ENCODE data around the gene PPM1L.

Gene PPM1L

DNA sequence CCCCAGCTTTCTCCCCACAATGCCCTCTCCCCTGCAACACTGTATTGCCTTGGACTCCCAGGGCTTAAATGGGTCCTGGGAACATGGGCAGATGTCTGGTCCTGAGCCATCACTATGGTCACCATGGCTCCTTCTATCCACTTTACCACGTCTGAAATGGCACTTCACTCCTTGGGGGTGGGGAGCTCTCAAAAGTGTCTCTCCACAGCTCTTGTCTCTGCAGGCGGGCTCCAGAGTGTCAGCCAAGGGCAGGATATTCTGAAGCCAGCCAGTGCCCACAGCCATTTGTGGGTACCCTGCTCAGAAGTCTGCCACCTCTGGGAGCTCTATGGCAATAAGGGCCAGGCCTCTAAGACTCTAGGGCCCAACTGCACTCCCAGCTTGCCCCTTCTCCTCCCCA, 163.9 kb downstream of the PPM1L start:
- TF ChIP-seq, protein P1, sequence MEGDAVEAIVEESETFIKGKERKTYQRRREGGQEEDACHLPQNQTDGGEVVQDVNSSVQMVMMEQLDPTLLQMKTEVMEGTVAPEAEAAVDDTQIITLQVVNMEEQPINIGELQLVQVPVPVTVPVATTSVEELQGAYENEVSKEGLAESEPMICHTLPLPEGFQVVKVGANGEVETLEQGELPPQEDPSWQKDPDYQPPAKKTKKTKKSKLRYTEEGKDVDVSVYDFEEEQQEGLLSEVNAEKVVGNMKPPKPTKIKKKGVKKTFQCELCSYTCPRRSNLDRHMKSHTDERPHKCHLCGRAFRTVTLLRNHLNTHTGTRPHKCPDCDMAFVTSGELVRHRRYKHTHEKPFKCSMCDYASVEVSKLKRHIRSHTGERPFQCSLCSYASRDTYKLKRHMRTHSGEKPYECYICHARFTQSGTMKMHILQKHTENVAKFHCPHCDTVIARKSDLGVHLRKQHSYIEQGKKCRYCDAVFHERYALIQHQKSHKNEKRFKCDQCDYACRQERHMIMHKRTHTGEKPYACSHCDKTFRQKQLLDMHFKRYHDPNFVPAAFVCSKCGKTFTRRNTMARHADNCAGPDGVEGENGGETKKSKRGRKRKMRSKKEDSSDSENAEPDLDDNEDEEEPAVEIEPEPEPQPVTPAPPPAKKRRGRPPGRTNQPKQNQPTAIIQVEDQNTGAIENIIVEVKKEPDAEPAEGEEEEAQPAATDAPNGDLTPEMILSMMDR (IDR thresholded peaks at IDR 0.05; ENCODE audit: extremely low read depth, missing control alignments), result no peak
- DNase-seq (ENCODE audit: low spot score), result no peak

GRCh38 chr3:160921020-160921635, 165.1 kb downstream of the PPM1L start:
- DNase-seq (ENCODE audit: low spot score), result peak; percentile 41
- TF ChIP-seq, protein P1 (IDR thresholded peaks at IDR 0.05; ENCODE audit: extremely low read depth, missing control alignments), result peak; percentile 71

GRCh38 chr3:160924776-160925175, 168.7 kb downstream of the PPM1L start:
- TF ChIP-seq, protein P1 (IDR thresholded peaks at IDR 0.05; ENCODE audit: extremely low read depth, missing control alignments), result no peak
- no peak for DNase-seq (ENCODE audit: low spot score)

DNA sequence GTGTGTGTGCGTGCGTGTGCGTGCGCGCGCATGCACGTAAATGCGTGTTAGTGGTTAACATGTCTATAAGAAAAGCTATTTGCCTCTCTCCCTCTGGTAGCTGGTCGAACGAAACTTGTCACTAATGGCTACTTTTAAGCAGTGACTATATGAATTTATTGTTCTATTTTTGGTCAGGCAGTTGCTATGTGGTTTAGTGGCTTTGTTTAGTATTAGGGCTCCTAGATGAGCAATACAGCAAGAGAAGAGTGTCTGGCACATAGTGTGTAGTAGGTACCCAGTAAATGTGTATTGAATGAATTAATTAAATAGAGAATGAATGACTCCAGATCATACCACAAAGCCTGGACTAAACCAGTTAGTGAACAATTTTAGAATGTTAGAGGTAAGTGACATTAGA, 171.6 kb downstream of the PPM1L start:
- no peak for DNase-seq (ENCODE audit: low spot score)
- TF ChIP-seq, protein P1 (IDR thresholded peaks at IDR 0.05; ENCODE audit: extremely low read depth, missing control alignments), result no peak

DNA sequence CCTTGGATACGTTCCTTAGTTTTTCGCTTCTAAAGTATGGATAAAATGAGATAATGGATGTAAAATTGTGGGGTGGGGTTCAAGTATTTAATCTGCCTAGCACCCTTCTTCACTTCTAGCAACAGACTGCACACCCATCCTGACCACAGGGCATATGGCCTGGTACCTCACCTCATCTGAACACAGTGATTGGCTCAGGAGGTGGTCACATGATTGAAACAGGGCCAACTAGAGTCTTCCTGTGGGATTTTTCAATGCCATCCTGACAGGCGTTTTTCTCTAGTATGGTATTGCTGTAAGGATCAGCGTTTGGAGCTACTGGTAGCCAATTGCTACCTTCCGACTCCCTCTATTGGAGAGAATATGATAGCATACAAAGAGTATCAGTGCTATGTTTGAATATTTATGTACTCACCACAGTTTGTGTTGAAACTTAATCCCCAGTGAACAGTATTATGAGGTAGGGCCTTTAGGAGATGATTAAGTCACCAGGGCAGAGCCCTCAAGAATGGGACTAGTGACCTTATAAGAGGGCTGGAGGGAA, 172.2 kb downstream of the PPM1L start:
- no peak for DNase-seq (ENCODE audit: low spot score)
- TF ChIP-seq, protein P1 (IDR thresholded peaks at IDR 0.05; ENCODE audit: extremely low read depth, missing control alignments), result no peak

GRCh38 chr3:160929595-160929994, 173.6 kb downstream of the PPM1L start:
- TF ChIP-seq, protein P1 (IDR thresholded peaks at IDR 0.05; ENCODE audit: extremely low read depth, missing control alignments), result no peak
- no peak for DNase-seq (ENCODE audit: low spot score)

GRCh38 chr3:160931474-160931873, 175.4 kb downstream of the PPM1L start:
- TF ChIP-seq, protein P1 (IDR thresholded peaks at IDR 0.05; ENCODE audit: extremely low read depth, missing control alignments), result no peak

More at GRCh38 chr3:160931474-160931873, 175.4 kb downstream of the PPM1L start:
- no peak for DNase-seq (ENCODE audit: low spot score)
